Suprapubic skin (tissue), 4 donors: ENCODE data around the gene CDC42SE1. TPM values are rescaled to one million over a fixed set of nuclear protein-coding genes. Genes with fewer than 3 reads are reported as not detected.

Experiments used
- DNase-seq, 2 donors: peaks; one replicate each; pipeline ENCODE4 v3.0.0-alpha.2; 2019; ENCODE audit warnings: low spot score in 2 of 2
- H3K27ac ChIP-seq: fragments of 200-600 bp; sonication (generic); one replicate; pipeline ENCODE4 v1.5.1; 2019
- H3K27me3 ChIP-seq: fragments of 200-600 bp; sonication (generic); one replicate; pipeline ENCODE4 v1.5.1; 2019
- H3K36me3 ChIP-seq: fragments of 200-600 bp; sonication (generic); one replicate; pipeline ENCODE4 v1.5.1; 2019
- H3K4me1 ChIP-seq: fragments of 200-600 bp; sonication (generic); one replicate; pipeline ENCODE4 v1.5.1; 2019
- H3K4me3 ChIP-seq: fragments of 200-600 bp; sonication (generic); one replicate; pipeline ENCODE4 v1.5.1; 2019; ENCODE audit warnings: mild to moderate bottlenecking
- H3K9me3 ChIP-seq: fragments of 200-600 bp; sonication (generic); one replicate; pipeline ENCODE4 v1.5.1; 2019
- EP300 ChIP-seq: sonication (generic); formaldehyde crosslinking; IDR thresholded peaks from one replicate; pipeline ENCODE4 v1.6.1; 2017; ENCODE audit warnings: antibody characterized with exemption
- POLR2A ChIP-seq, 2 donors: fragments of 450-650 bp; IDR thresholded peaks; one replicate each; pipeline ENCODE4 v1.6.1; 2017; ENCODE audit warnings: antibody characterized with exemption in 2 of 2, mild to moderate bottlenecking in 2 of 2, moderate library complexity in 2 of 2
- POLR2AphosphoS5 ChIP-seq, 3 donors: sonication (generic); formaldehyde crosslinking; IDR thresholded peaks; one replicate each; pipeline ENCODE4 v1.6.1; 2017; ENCODE audit warnings: antibody characterized with exemption in 3 of 3
- WGBS: methylation state at CpG from one replicate; pipeline ENCODE4 v1.1.5; 2018; 5-methylcytosine and 5-hydroxymethylcytosine counted together
- total RNA-seq, 4 donors: library from RNA; depleted of rRNA; stranded (reverse); fragments of >200 nt; gene quantifications; one replicate each; pipeline ENCODE4 v1.1.0, GENCODE V29; 2016
- TF ChIP-seq, protein P1 (sequence below), 2 donors: fragments of 200-600 bp in 1 of 2; fragments of 450-650 bp in 1 of 2; sonication (generic) in 1 of 2; IDR thresholded peaks; one replicate each; pipeline ENCODE4 v1.5.1; 2016 to 2019; ENCODE audit warnings: antibody characterized with exemption in 2 of 2, mild to moderate bottlenecking in 1 of 2, moderate library complexity in 1 of 2

CDC42SE1 gene
- total RNA-seq, 4 donors from 2014 or later = 109 to 122 (median 115) TPM

GRCh38 chr1:151051356-151052009, 7.9 kb downstream of the CDC42SE1 start:
- WGBS = 54% methylated on average over 2 of the region's 2 CpGs
- peaks cover 48% of the 10 kb centered on the region for H3K36me3 ChIP-seq
- no peak for DNase-seq
- H3K9me3 ChIP-seq = no peaks in the 10 kb centered on the region
- no peak for TF ChIP-seq POLR2AphosphoS5 (IDR thresholded peaks at IDR 0.05)
- no peak for TF ChIP-seq EP300
- TF ChIP-seq, protein P1, sequence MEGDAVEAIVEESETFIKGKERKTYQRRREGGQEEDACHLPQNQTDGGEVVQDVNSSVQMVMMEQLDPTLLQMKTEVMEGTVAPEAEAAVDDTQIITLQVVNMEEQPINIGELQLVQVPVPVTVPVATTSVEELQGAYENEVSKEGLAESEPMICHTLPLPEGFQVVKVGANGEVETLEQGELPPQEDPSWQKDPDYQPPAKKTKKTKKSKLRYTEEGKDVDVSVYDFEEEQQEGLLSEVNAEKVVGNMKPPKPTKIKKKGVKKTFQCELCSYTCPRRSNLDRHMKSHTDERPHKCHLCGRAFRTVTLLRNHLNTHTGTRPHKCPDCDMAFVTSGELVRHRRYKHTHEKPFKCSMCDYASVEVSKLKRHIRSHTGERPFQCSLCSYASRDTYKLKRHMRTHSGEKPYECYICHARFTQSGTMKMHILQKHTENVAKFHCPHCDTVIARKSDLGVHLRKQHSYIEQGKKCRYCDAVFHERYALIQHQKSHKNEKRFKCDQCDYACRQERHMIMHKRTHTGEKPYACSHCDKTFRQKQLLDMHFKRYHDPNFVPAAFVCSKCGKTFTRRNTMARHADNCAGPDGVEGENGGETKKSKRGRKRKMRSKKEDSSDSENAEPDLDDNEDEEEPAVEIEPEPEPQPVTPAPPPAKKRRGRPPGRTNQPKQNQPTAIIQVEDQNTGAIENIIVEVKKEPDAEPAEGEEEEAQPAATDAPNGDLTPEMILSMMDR (IDR thresholded peaks at IDR 0.05) = no peak
- no peak for TF ChIP-seq POLR2A (IDR thresholded peaks at IDR 0.05)
- H3K27ac ChIP-seq = no peak overlapping the region
- H3K27me3 ChIP-seq = no peaks in the 10 kb centered on the region
- H3K4me3 ChIP-seq = no peak overlapping the region
- peaks cover 38% of the 10 kb centered on the region for H3K4me1 ChIP-seq

DNA sequence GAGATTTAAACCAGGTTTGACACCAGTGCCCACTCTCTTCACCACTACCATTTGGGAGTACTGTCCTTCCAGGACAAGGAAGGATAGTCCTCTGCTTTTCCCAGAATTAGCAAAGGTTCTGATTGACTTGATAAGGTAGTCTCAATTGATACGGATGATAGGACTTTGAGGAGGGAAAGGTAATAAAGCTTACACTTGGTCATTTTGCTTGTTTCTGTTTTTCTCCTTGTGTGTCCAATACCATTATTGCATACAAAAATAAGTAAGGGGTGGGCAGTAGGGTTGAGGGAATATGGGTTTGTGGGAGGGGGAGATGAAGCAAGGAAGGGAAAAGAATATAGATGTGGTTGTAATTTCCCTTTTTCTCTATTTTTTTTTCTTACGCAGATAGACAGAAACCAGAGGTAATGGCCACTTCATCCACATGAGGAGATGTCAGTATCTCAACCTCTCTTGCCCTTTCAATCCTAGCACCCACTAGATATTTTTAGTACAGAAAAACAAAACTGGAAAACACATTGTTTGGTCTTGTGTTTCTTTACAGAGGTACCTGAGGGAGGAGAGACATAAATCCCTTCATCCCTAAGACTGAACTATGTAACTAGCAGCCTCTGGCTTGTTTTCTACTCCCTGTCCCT, 9.3 kb downstream of the CDC42SE1 start:
- H3K4me1 ChIP-seq = peaks cover 25% of the 10 kb centered on the region
- no peak for DNase-seq
- 74% methylated on average over 2 of the region's 2 CpGs for WGBS
- H3K4me3 ChIP-seq = no peak overlapping the region
- peak in 1 of 3 donors; percentile 28 for TF ChIP-seq POLR2AphosphoS5 (IDR thresholded peaks at IDR 0.05)
- TF ChIP-seq POLR2A (IDR thresholded peaks at IDR 0.05) = no peak
- H3K27me3 ChIP-seq = no peaks in the 10 kb centered on the region
- H3K9me3 ChIP-seq = no peaks in the 10 kb centered on the region
- peaks cover 39% of the 10 kb centered on the region for H3K36me3 ChIP-seq
- no peak overlapping the region for H3K27ac ChIP-seq

- WGBS = 83% methylated on average over 3 of the region's 5 CpGs
- no peaks in the 10 kb centered on the region for H3K27me3 ChIP-seq
- TF ChIP-seq EP300 (no peak), POLR2AphosphoS5 (IDR thresholded peaks at IDR 0.05) (no peak), POLR2A (IDR thresholded peaks at IDR 0.05) (no peak)
- TF ChIP-seq, protein P1 (IDR thresholded peaks at IDR 0.05) = no peak
- DNase-seq = no peak
- no peaks in the 10 kb centered on the region for H3K9me3 ChIP-seq
- no peak overlapping the region for H3K4me3 ChIP-seq
- peaks cover 32% of the 10 kb centered on the region for H3K36me3 ChIP-seq
- H3K4me1 ChIP-seq = peaks cover 25% of the 10 kb centered on the region
- H3K27ac ChIP-seq = peak overlapping the region; percentile 28
Measured at GRCh38 chr1:151049458-151049857, 10.0 kb downstream of the CDC42SE1 start.

DNA sequence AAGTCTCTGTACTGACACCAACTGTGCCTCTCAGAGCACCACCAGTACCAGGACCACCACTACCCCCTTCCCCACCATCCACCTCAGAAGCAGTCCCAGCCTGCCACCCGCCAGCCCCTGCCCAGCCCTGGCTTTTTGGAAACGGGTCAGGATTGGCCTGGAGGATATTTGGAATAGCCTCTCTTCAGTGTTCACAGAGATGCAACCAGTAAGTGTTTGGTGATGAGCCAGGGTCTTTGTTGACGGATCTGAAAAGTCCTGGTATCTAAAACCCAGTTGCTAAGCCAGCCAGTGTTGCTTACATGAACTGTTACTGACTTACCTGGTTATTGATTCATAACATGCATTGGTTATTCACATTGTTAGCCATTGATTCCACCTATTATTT, 10.8 kb downstream of the CDC42SE1 start:
- no peak for TF ChIP-seq POLR2AphosphoS5 (IDR thresholded peaks at IDR 0.05)
- TF ChIP-seq EP300 = no peak
- no peak for TF ChIP-seq POLR2A (IDR thresholded peaks at IDR 0.05)
- TF ChIP-seq, protein P1 (IDR thresholded peaks at IDR 0.05) = peak in 1 of 2 donors; percentile 39
- Histone ChIP-seq H3K4me3 (peak overlapping the region; percentile 83), H3K27me3 (no peaks in the 10 kb centered on the region), H3K4me1 (peaks cover 25% of the 10 kb centered on the region), H3K36me3 (peaks cover 23% of the 10 kb centered on the region), H3K9me3 (no peaks in the 10 kb centered on the region), H3K27ac (peak overlapping the region; percentile 90)
- no peak for DNase-seq
- WGBS = 4% methylated on average over 2 of the region's 3 CpGs

- Histone ChIP-seq H3K27ac (peak overlapping the region; percentile 90), H3K36me3 (peaks cover 22% of the 10 kb centered on the region), H3K9me3 (no peaks in the 10 kb centered on the region), H3K27me3 (no peaks in the 10 kb centered on the region), H3K4me3 (peak overlapping the region; percentile 83), H3K4me1 (peaks cover 25% of the 10 kb centered on the region)
- WGBS = 0% methylated on average over 15 of the region's 48 CpGs
- TF ChIP-seq POLR2AphosphoS5 (IDR thresholded peaks at IDR 0.05) (peak in 2 of 3 donors; percentile 8 to 46), EP300 (no peak)
- peak; percentile 84 to 88 for DNase-seq
Measured at GRCh38 chr1:151047925-151048644, 11.3 kb downstream of the CDC42SE1 start.

- WGBS = 0% methylated on average over 11 of the region's 29 CpGs
- H3K4me1 ChIP-seq = peaks cover 25% of the 10 kb centered on the region
- peak within 1 kb of the TSS; percentile 83 for H3K4me3 ChIP-seq
- no peaks in the 10 kb centered on the region for H3K27me3 ChIP-seq
- peak within 1 kb of the TSS; percentile 90 for H3K27ac ChIP-seq
- no peak for TF ChIP-seq EP300
- TF ChIP-seq POLR2AphosphoS5 (IDR thresholded peaks at IDR 0.05) = no peak
- TF ChIP-seq, protein P1 (IDR thresholded peaks at IDR 0.05) = no peak
- no peak for TF ChIP-seq POLR2A (IDR thresholded peaks at IDR 0.05)
- DNase-seq = peak in 1 of 2 donors; percentile 83
- no peaks in the 10 kb centered on the region for H3K9me3 ChIP-seq
- H3K36me3 ChIP-seq = peaks cover 16% of the 10 kb centered on the region
Measured at GRCh38 chr1:151047591-151047924, 11.9 kb downstream of the CDC42SE1 start, which contains the start of gene C1orf56. Gene C1orf56, plus strand, starts transcription at chr1:151047751. Its CDS starts 97 bp downstream, at chr1:151047848.
